Duodenal mucosa (tissue), 2 donors: ENCODE results near the gene RAB23.

Source experiments
- H3K27ac ChIP-seq: one replicate; pipeline ENCODE4 v1.7.0; 2013; ENCODE audit warnings: low read depth, low read length
- H3K27me3 ChIP-seq, 2 donors: one replicate each; pipeline ENCODE4 v1.7.0; 2013; ENCODE audit warnings: low read length in 2 of 2, control low read depth in 1 of 2; ENCODE audit not compliant: insufficient read depth in 2 of 2, control insufficient read depth in 1 of 2
- H3K36me3 ChIP-seq, 2 donors: one replicate each; pipeline ENCODE4 v1.7.0; 2013; ENCODE audit warnings: low read length in 2 of 2, control low read depth in 1 of 2; ENCODE audit not compliant: insufficient read depth in 2 of 2, control insufficient read depth in 1 of 2
- H3K4me1 ChIP-seq, 2 donors: one replicate each; pipeline ENCODE4 v1.7.0; 2013; ENCODE audit warnings: low read length in 2 of 2, control low read depth in 1 of 2; ENCODE audit not compliant: insufficient read depth in 2 of 2, control insufficient read depth in 1 of 2
- H3K4me3 ChIP-seq, 2 donors: one replicate each; pipeline ENCODE4 v1.7.0; 2013; ENCODE audit warnings: low read length in 2 of 2, low read depth in 1 of 2
- H3K9ac ChIP-seq, 2 donors: one replicate each; pipeline ENCODE4 v1.7.0; 2013; ENCODE audit warnings: low read length in 2 of 2, low read depth in 1 of 2
- H3K9me3 ChIP-seq, 2 donors: one replicate each; pipeline ENCODE4 v1.7.0; 2013; ENCODE audit warnings: low read length in 2 of 2, control low read depth in 1 of 2; ENCODE audit not compliant: control insufficient read depth in 1 of 2

Gene RAB23

GRCh38 chr6:57221936-57222742 is at the start of gene RAB23:
RAB23 (minus strand) TSS chr6:57222307; CDS start chr6:57210380, 11,927 bp downstream.
- Histone ChIP-seq H3K9me3 (no peaks in the 10 kb centered on the region), H3K4me3 (peak within 1 kb of the TSS; percentile 86 to 95), H3K27ac (peak within 1 kb of the TSS; percentile 62), H3K27me3 (no peaks in the 10 kb centered on the region), H3K36me3 (no peaks in the 10 kb centered on the region), H3K4me1 (peaks cover 4 to 5% of the 10 kb centered on the region in 2 donors), H3K9ac (peak within 1 kb of the TSS; percentile 72 to 86)

GRCh38 chr6:57268294-57268640 is 46.2 kb upstream of the RAB23 start:
- Histone ChIP-seq H3K9me3 (no peaks in the 10 kb centered on the region), H3K4me3 (no peak overlapping the region), H3K27ac (no peak overlapping the region), H3K9ac (no peak overlapping the region), H3K36me3 (no peaks in the 10 kb centered on the region), H3K4me1 (no peaks in the 10 kb centered on the region), H3K27me3 (no peaks in the 10 kb centered on the region)

DNA sequence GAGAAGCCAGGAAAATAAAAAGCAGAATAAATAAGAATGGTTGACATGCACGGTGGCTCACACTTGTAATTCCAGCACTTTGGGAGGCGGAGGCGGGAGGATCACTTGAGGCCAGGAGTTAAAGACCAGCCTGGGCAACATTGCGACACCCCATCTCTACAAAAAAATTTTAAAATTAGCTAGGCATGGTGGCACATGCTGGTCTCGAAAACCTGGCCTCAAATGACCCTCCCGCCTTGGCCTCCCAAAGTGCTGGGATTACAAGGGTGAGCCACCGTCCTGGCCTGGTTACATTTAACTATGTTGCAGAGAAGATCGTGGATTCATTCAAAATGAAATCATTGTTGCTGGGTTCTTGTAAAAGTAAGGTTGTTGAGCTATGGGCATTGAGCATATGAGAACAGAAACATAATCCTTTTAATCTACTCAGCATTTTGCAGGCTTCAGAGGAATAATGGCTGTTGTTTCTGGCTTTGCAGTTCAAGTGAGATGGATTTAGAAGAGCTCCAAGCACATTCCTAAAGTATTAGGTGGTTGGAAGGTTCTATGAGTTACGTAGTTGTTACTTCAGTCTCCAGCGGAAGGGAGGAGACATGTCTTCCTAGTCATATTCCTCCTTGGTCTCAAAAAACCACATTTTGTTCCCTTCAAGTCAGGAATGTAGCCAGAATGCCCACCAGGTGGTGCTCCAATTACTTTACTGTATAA is 45.6 kb upstream of the RAB23 start:
- H3K27me3 ChIP-seq, result no peaks in the 10 kb centered on the region
- no peak overlapping the region for H3K4me3 ChIP-seq
- H3K4me1 ChIP-seq, result no peaks in the 10 kb centered on the region
- no peak overlapping the region for H3K9ac ChIP-seq
- H3K36me3 ChIP-seq, result no peaks in the 10 kb centered on the region
- no peaks in the 10 kb centered on the region for H3K9me3 ChIP-seq
- no peak overlapping the region for H3K27ac ChIP-seq

GRCh38 chr6:57265755-57266221 is 43.7 kb upstream of the RAB23 start:
- Histone ChIP-seq H3K27ac (no peak overlapping the region), H3K9ac (no peak overlapping the region), H3K27me3 (no peaks in the 10 kb centered on the region), H3K9me3 (no peaks in the 10 kb centered on the region), H3K36me3 (no peaks in the 10 kb centered on the region), H3K4me1 (no peaks in the 10 kb centered on the region), H3K4me3 (no peak overlapping the region)

DNA sequence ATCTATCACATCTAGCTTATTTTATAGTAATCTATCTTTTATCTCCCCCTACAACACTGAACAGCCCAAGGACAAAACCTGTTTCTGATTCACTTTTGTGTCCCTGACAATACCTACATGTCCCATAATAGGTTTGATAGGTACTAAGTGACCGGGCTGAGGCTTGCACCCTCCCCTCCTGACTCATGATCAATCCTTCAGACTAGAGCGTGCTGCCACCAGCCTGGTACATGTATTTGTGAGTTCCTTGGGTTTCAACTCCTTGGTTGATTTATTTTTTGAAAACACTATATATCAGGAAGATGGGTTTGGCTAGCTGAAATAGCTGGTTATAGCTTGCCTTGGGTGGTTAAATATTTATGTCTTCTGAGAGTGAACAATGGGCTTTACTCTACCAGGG is 41.6 kb upstream of the RAB23 start:
- no peaks in the 10 kb centered on the region for H3K4me1 ChIP-seq
- H3K36me3 ChIP-seq, result no peaks in the 10 kb centered on the region
- no peak overlapping the region for H3K4me3 ChIP-seq
- H3K9me3 ChIP-seq, result no peaks in the 10 kb centered on the region
- H3K27me3 ChIP-seq, result no peaks in the 10 kb centered on the region
- H3K27ac ChIP-seq, result no peak overlapping the region
- no peak overlapping the region for H3K9ac ChIP-seq

DNA sequence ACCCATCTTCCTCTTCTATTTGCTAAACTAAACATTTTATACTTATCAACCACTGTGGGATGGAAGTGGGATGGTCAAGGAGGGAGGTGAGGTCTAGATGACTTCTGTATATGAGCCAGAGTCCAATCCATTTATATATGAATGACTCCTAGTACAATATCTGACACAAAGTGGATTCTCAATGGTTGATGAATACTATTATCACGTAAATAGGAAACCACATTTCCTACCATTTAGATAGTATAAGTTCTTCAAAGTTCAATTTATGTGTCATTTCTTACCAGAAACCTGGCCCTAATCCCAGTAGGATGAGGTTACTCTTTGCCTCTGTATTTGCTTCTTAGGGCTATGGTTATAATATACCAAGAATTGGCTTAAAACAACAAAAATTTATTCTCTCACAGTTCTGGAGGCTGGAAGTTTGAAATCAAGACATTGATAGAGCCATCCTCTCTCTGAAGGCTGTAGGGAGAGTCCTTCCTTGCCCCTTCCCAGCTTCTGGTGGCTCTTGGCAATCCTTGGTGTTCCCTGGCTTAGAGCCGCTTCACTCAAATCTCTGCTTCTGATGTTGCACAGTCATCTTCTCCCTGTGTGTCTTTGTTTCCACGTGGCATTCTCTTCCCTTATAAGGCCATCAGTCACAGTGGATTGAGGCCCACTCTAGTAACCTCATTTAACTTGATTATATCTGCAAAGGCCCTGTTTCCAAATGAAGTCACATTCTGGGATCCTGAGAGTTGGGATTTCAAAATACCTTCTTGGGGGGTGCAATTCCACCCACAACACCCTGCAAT is 41.0 kb upstream of the RAB23 start:
- Histone ChIP-seq H3K27ac (peak overlapping the region; percentile 1), H3K36me3 (no peaks in the 10 kb centered on the region), H3K4me1 (no peaks in the 10 kb centered on the region), H3K27me3 (no peaks in the 10 kb centered on the region), H3K9me3 (no peaks in the 10 kb centered on the region), H3K4me3 (no peak overlapping the region), H3K9ac (no peak overlapping the region)

DNA sequence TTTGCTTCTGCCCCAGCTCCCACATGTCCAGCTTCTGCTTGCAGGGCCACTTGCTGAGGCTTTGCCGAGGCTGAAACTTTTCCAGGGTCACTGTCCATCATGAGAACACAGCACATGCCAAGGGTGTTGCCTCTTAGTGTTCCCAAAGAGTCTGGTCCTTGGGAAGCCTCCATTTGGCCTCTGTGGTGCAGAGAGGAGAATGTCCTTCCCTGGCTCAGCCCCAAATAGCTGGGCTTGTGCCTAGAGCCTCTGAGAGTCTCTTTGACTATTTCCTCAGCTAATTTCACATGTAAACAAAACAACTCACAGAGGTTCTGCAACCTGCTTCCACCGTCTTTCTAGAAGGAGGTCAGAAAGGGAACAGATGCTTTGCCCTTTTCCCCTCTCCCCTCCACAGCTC is 40.4 kb upstream of the RAB23 start:
- Histone ChIP-seq H3K27ac (peak overlapping the region; percentile 2), H3K4me1 (no peaks in the 10 kb centered on the region), H3K27me3 (no peaks in the 10 kb centered on the region), H3K36me3 (no peaks in the 10 kb centered on the region), H3K4me3 (no peak overlapping the region), H3K9me3 (no peaks in the 10 kb centered on the region), H3K9ac (no peak overlapping the region)

- peak overlapping the region; percentile 2 for H3K27ac ChIP-seq
- H3K9me3 ChIP-seq, result no peaks in the 10 kb centered on the region
- H3K4me3 ChIP-seq, result no peak overlapping the region
- H3K27me3 ChIP-seq, result no peaks in the 10 kb centered on the region
- H3K36me3 ChIP-seq, result no peaks in the 10 kb centered on the region
- H3K9ac ChIP-seq, result no peak overlapping the region
- no peaks in the 10 kb centered on the region for H3K4me1 ChIP-seq
These were observed 39.8 kb upstream of the RAB23 start for GRCh38 chr6:57261926-57262325.

GRCh38 chr6:57259064-57259463 is 37.0 kb upstream of the RAB23 start:
- no peak overlapping the region for H3K27ac ChIP-seq
- no peak overlapping the region for H3K4me3 ChIP-seq
- no peaks in the 10 kb centered on the region for H3K4me1 ChIP-seq
- no peak overlapping the region for H3K9ac ChIP-seq
- no peaks in the 10 kb centered on the region for H3K27me3 ChIP-seq
- H3K9me3 ChIP-seq, result no peaks in the 10 kb centered on the region
- no peaks in the 10 kb centered on the region for H3K36me3 ChIP-seq
